ENCODE data around the gene AATF. TPM values are rescaled to one million over a fixed set of nuclear protein-coding genes. Genes with fewer than 3 reads are reported as not detected.

The AATF gene
- total and polyA plus RNA-seq, 4 donors: 28.2 to 41.4 (median 38.7) TPM

GRCh38 chr17:36975922-36976515 is 27.3 kb downstream of the AATF start:
- Histone ChIP-seq H3K27me3 (ENCODE audit: control insufficient read depth in 3 of 3, insufficient read depth in 3 of 3, low read length in 2 of 3) (no peaks in the 10 kb centered on the region), H3K4me1 (ENCODE audit: control insufficient read depth in 5 of 5, insufficient read depth in 5 of 5, low read length in 5 of 5) (peaks cover 0 to 45% (median 14%) of the 10 kb centered on the region in 5 donors), H3K36me3 (ENCODE audit: control insufficient read depth in 4 of 4, insufficient read depth in 4 of 4, low read length in 4 of 4) (no peaks in the 10 kb centered on the region), H3K4me3 (no peak overlapping the region), H3K27ac (ENCODE audit: low read depth in 1 of 2, low read length in 1 of 2) (no peak overlapping the region), H3K9ac (ENCODE audit: insufficient read depth in 1 of 2, low read length in 2 of 2) (no peak overlapping the region), H3K9me3 (ENCODE audit: control insufficient read depth in 4 of 4, insufficient read depth in 3 of 4, low read length in 3 of 4) (no peaks in the 10 kb centered on the region)
- 77 to 93% methylated on average over 1 of the region's 1 CpG for WGBS, 2 donors
- TF ChIP-seq CTCF (IDR thresholded peaks at IDR 0.05; ENCODE audit: control extremely low read depth, extremely low read depth): no peak
- DNase-seq (no peak), ATAC-seq (ENCODE audit: insufficient read depth, low FRiP score) (no peak)

GRCh38 chr17:36977066-36977465 is 28.3 kb downstream of the AATF start:
- H3K9ac ChIP-seq (ENCODE audit: insufficient read depth in 1 of 2, low read length in 2 of 2): no peak overlapping the region
- H3K4me1 ChIP-seq (ENCODE audit: control insufficient read depth in 5 of 5, insufficient read depth in 5 of 5, low read length in 5 of 5): peaks cover 0 to 46% (median 14%) of the 10 kb centered on the region in 5 donors
- no peak overlapping the region for H3K4me3 ChIP-seq
- 85 to 91% methylated on average over 2 of the region's 2 CpGs for WGBS, 2 donors
- no peak for DNase-seq
- no peaks in the 10 kb centered on the region for H3K36me3 ChIP-seq (ENCODE audit: control insufficient read depth in 4 of 4, insufficient read depth in 4 of 4, low read length in 4 of 4)
- H3K9me3 ChIP-seq (ENCODE audit: control insufficient read depth in 4 of 4, insufficient read depth in 3 of 4, low read length in 3 of 4): no peaks in the 10 kb centered on the region
- no peak overlapping the region for H3K27ac ChIP-seq (ENCODE audit: low read depth in 1 of 2, low read length in 1 of 2)
- ATAC-seq (ENCODE audit: insufficient read depth, low FRiP score): no peak
- TF ChIP-seq CTCF (IDR thresholded peaks at IDR 0.05; ENCODE audit: control extremely low read depth, extremely low read depth): no peak
- H3K27me3 ChIP-seq (ENCODE audit: control insufficient read depth in 3 of 3, insufficient read depth in 3 of 3, low read length in 2 of 3): no peaks in the 10 kb centered on the region

GRCh38 chr17:36977568-36977967 is 28.8 kb downstream of the AATF start:
- Histone ChIP-seq H3K36me3 (ENCODE audit: control insufficient read depth in 4 of 4, insufficient read depth in 4 of 4, low read length in 4 of 4) (no peaks in the 10 kb centered on the region), H3K4me3 (no peak overlapping the region), H3K9ac (ENCODE audit: insufficient read depth in 1 of 2, low read length in 2 of 2) (no peak overlapping the region), H3K4me1 (ENCODE audit: control insufficient read depth in 5 of 5, insufficient read depth in 5 of 5, low read length in 5 of 5) (peaks cover 0 to 41% (median 14%) of the 10 kb centered on the region in 5 donors), H3K27ac (ENCODE audit: low read depth in 1 of 2, low read length in 1 of 2) (no peak overlapping the region), H3K27me3 (ENCODE audit: control insufficient read depth in 3 of 3, insufficient read depth in 3 of 3, low read length in 2 of 3) (no peaks in the 10 kb centered on the region), H3K9me3 (ENCODE audit: control insufficient read depth in 4 of 4, insufficient read depth in 3 of 4, low read length in 3 of 4) (no peaks in the 10 kb centered on the region)
- DNase-seq (no peak), ATAC-seq (ENCODE audit: insufficient read depth, low FRiP score) (no peak)
- no peak for TF ChIP-seq CTCF (IDR thresholded peaks at IDR 0.05; ENCODE audit: control extremely low read depth, extremely low read depth)
- 72 to 91% methylated on average over 2 of the region's 2 CpGs for WGBS, 2 donors

Measured in lung (tissue), 12 donors.